H1 (cell line): ENCODE results near the gene SMTNL2. TPM values are rescaled to one million over a fixed set of nuclear protein-coding genes. Genes with fewer than 3 reads are reported as not detected.

ENCODE experiments used
- CEBPB ChIP-seq: IDR thresholded peaks from 2 replicates; pipeline ENCODE4 v1.6.1; 2012; ENCODE audit warnings: low read depth, low read length
- E2F6 ChIP-seq: IDR thresholded peaks from 2 replicates; pipeline ENCODE4 v1.6.1; 2012; ENCODE audit warnings: inconsistent platforms
- JUN ChIP-seq: IDR thresholded peaks from 2 replicates; pipeline ENCODE4 v1.6.1; 2011; ENCODE audit warnings: low read depth, mild to moderate bottlenecking, improper control_type of control experiment, low read length
- polyA plus RNA-seq, 7 experiments: library from polyadenylated mRNA; depleted of rRNA in 3 of 7; stranded (reverse) in 5 of 7; unstranded in 2 of 7; fragments of >200 nt in 5 of 7; fragments of 200-250 nt in 2 of 7; gene quantifications; 1 replicate in 5 of 7; 2 replicates in 1 of 7; 4 replicates in 1 of 7; pipeline versions ENCODE4 v1.2.1 to v1.2.3, GENCODE V29; 2011 to 2013; ENCODE audit warnings: missing spikeins in 2 of 7, mixed read lengths in 2 of 7
- total RNA-seq: library from RNA; stranded (reverse); fragmentation: NEBNext Ultra II Directional; extraction: Animal tissue kit (Norgen Biotek cat#: 25700); gene quantifications from 2 replicates; pipeline ENCODE4 v1.2.1, GENCODE V29; 2021

The SMTNL2 gene
- total and polyA plus RNA-seq, 2 of the 8 experiments (the other 6 are each of a cell fraction or from before 2014, with no cell fraction given): 3.6 to 4.5 TPM

GRCh38 chr17:4550534-4551039 is 33.7 kb upstream of the SMTNL2 start (continued):
- TF ChIP-seq JUN (no peak), E2F6 (no peak), CEBPB (no peak)
